ENCODE data around the gene DNAH11.
"Not testable (repeated sequence)": the region's sequence is repeated elsewhere in the genome, so short reads cannot be mapped to it uniquely, and the experiment has no call there.

The DNAH11 gene

DNA sequence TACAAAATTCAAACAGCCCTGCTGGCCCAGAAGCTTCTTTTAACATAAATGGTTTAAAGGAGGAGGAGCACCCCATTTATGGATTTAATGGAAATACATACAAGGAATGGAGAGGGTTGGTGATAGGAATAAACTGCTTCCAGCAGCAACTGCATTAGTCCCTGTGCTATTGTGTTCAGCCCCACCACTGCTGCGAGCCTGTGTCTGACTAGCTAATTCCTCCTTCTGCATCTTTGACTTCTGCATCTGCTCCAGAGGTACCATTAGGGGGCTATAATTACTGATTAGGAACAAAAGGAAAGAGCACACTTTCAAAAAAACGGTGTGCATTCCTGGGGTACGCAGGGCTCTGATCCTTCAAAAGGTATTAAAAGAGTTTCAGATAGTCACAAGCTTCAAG is 378.1 kb downstream of the DNAH11 start:
- no peak for FAIRE-seq
- no peak for DNase-seq (ENCODE audit: insufficient read length, low spot score)
- TF ChIP-seq, protein P1, sequence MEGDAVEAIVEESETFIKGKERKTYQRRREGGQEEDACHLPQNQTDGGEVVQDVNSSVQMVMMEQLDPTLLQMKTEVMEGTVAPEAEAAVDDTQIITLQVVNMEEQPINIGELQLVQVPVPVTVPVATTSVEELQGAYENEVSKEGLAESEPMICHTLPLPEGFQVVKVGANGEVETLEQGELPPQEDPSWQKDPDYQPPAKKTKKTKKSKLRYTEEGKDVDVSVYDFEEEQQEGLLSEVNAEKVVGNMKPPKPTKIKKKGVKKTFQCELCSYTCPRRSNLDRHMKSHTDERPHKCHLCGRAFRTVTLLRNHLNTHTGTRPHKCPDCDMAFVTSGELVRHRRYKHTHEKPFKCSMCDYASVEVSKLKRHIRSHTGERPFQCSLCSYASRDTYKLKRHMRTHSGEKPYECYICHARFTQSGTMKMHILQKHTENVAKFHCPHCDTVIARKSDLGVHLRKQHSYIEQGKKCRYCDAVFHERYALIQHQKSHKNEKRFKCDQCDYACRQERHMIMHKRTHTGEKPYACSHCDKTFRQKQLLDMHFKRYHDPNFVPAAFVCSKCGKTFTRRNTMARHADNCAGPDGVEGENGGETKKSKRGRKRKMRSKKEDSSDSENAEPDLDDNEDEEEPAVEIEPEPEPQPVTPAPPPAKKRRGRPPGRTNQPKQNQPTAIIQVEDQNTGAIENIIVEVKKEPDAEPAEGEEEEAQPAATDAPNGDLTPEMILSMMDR (IDR thresholded peaks at IDR 0.05; ENCODE audit: insufficient read depth, missing control alignments) = no peak

DNA sequence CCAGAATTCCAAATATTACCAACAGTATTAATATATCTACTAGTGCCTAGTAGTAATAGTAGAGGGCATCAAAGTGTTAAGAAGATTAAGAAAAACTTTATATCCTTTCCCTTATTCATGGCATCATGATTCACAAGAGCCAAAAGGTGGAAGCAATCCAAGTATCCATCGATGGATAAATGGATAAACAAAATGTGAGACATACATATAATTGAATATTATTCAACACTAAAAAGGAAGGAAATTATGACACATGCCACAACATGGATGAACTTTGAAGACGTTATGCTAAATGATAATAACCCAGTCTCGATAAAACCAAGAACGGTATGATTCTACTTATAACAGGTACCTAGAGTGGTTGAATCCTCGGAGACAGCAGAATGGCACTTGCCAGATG is 379.8 kb downstream of the DNAH11 start:
- no peak for FAIRE-seq

DNA sequence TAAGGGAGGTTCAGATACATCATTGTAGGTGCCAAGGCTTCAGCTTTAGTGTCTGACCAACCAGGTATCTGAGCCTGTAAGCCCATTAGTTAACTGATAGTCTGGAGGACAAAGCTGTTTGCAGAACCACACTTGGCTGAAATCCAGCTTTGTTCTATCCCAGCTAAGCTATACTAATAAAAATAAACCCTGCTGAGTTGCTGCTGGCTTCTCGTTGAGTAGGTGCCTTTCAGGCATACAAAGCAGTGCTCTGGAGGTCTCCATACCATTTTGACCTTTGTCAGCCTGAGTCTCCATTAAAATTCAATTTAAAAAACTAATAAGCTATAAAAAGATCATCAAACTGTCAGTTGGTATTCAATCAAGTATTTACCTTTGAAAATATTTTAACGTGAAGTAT is 380.8 kb downstream of the DNAH11 start:
- DNase-seq (ENCODE audit: insufficient read length, low spot score) = no peak
- no peak for FAIRE-seq

More for the DNA sequence above, 379.8 kb downstream of the DNAH11 start:
- no peak for DNase-seq (ENCODE audit: insufficient read length, low spot score)
- TF ChIP-seq, protein P1 (IDR thresholded peaks at IDR 0.05; ENCODE audit: insufficient read depth, missing control alignments) = no peak

DNA sequence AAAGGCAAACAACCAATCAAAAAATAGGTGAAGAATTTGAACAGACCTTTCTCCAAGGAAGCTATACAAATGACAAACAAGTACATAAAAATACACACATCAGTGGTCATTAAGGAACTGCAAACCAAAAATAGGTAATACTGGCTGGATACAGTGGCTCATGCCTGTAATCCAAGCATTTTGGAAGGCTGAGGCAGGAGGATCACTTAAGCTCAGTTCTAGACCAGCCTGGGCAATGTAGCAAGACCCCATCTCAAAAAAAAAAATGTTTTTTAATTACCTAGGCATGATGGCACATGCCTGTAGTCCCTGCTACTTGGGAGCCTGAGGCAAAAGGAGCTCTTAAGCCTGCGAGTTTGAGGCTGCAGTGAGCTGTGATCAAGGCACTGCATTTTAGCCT is 383.6 kb downstream of the DNAH11 start:
- FAIRE-seq (no peak), DNase-seq (ENCODE audit: insufficient read length, low spot score) (no peak)
- TF ChIP-seq, protein P1 (IDR thresholded peaks at IDR 0.05; ENCODE audit: insufficient read depth, missing control alignments) = no peak

More for the DNA sequence above, 380.8 kb downstream of the DNAH11 start:
- TF ChIP-seq, protein P1 (IDR thresholded peaks at IDR 0.05; ENCODE audit: insufficient read depth, missing control alignments) = no peak

DNA sequence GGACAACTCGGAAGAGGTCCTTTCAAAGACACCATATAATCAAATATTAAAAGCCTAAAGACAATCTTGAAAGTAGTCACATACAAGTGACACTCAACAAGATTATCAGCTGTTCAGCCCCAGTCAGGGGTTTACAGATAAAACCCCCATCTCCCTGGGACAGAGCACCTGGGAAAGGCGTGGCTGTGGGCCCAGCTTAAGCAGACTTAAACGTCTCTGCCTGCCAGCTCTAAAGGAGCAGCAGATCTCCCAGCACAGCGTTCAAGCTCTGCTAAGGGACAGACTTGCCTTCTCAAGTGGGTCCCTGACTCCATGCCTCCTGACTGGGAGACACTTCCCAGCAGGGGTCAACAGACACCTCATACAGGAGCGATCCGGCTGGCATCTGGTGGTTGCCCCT is 384.9 kb downstream of the DNAH11 start:
- FAIRE-seq (no peak), DNase-seq (ENCODE audit: insufficient read length, low spot score) (no peak)
- TF ChIP-seq, protein P1 (IDR thresholded peaks at IDR 0.05; ENCODE audit: insufficient read depth, missing control alignments) = no peak

DNA sequence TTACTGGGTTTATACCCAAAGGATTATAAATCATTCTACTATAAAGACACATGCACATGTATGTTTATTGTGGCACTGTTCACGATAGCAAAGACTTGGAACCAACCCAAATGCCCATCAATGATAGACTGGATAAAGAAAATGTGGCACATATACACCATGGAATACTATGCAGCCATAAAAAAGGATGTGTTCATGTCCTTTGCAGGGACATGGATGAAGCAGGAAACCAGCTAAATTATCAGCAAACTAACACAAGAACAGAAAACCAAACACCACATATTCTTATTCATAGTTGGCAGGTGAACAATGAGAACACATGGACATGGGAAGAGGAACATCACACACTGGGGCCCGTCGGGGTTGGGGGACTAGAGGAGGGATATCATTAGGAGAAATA is 390.5 kb downstream of the DNAH11 start:
- not testable (repeated sequence) for DNase-seq (ENCODE audit: insufficient read length, low spot score); FAIRE-seq

DNA sequence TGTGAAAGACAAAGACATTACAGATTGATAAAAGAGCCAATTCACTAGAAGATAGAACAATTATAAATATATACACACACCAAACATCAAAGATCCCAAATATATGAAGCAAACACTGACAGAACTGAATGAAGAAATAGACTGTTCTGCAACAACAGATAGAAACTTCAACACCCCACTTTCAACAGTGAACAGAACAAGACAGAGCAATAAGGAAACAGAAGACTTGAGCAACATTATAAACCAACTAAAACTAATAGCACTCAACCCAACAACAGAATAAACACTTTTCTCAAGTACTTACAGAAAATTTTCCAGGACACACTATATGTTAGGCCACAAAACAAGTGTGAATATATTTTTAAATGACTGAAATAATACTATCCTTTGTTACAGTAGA is 392.0 kb downstream of the DNAH11 start:
- no peak for DNase-seq (ENCODE audit: insufficient read length, low spot score)
- FAIRE-seq = no peak
- TF ChIP-seq, protein P1 (IDR thresholded peaks at IDR 0.05; ENCODE audit: insufficient read depth, missing control alignments) = no peak

DNA sequence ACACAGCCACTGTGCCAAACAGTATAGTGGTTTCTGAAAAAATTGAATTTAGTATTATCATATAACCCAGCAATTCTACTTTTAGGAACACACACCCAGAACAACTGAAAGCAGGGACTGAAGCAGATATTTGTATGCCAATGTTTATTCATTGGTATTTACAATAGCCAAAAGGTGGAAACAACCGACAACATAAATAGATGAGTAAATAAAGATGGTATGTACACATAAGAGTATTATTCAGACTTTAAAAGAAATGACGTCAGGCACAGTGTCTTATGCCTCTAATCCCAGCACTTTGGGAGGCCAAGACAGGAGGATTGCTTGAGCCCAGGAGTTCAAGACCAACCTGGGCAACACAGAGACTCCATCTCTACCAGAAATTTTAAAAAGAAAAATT is 395.6 kb downstream of the DNAH11 start:
- TF ChIP-seq, protein P1 (IDR thresholded peaks at IDR 0.05; ENCODE audit: insufficient read depth, missing control alignments) = no peak
- DNase-seq (ENCODE audit: insufficient read length, low spot score) (no peak), FAIRE-seq (no peak)

Data from D721Med (cell line).